Measurements from ENCODE around the gene TMEM214.

- TF ChIP-seq CTCF (optimal IDR thresholded peaks at IDR 0.05 in 1 of 3, IDR thresholded peaks at IDR 0.05 in 1 of 3, conservative IDR thresholded peaks at IDR 0.05 in 1 of 3; ENCODE audit: extremely low read depth in 1 of 3, insufficient read depth in 2 of 3, low read length in 3 of 3) (no peak), EZH2 (IDR thresholded peaks at IDR 0.05; ENCODE audit: low read length) (no peak)
These were observed 46.2 kb upstream of the TMEM214 start for GRCh38 chr2:26986576-26986975.
